ENCODE measurements around the gene NELFA. TPM values are rescaled to one million over a fixed set of nuclear protein-coding genes. Genes with fewer than 3 reads are reported as not detected.

The NELFA gene
- total and polyA plus RNA-seq, 2 of the 13 experiments (the other 11 are each of a cell fraction or from before 2014, with no cell fraction given), result 13.3 to 18.5 TPM

DNA sequence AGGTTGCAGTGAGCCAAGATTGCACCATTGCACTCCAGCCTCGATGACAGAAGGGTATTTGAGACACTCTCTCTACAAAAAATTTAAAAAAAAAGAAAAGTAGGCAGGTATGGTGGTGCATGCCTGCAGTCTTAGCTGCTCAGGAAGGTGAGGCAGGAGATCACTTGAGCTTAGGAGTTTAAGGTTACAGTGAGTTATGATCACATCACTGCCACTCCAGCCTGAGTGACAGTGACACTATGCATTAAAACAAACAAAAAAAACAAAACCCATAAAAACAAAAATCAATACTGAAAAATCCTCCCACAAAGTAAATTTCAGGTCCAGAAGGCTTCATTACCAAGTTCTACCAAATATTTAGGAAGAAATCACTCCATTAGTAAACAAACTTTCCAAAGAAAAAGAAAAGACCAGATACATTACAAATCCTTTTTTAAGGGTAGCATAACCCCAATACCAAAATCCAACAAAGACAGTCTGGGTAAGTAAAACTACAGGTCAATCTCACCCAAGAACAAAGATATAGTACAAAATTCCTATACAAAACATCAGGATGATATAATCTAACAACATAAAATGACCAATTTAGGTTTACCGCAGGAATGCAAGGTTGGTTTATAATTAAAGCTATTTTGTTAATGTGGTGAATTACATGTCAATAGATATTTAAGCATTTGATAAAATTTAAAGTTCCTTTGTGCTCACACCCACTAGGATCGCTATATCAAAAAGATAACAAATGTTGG lies 11.7 kb downstream of the NELFA start:
- Histone ChIP-seq H3K4me2 (ENCODE audit: low read depth, low read length) (no peak overlapping the region), H3K27ac (ENCODE audit: extremely low read length, insufficient read depth, low read length) (no peak overlapping the region), H3K4me3 (replicated peaks in 1 of 3; ENCODE audit: insufficient read depth in 1 of 3, low read depth in 2 of 3, low read length in 3 of 3) (no peak overlapping the region), H3K4me1 (ENCODE audit: insufficient read depth, low read length) (peaks cover 12% of the 10 kb centered on the region), H3K79me2 (ENCODE audit: insufficient read depth, low read length) (peaks cover 75% of the 10 kb centered on the region), H3K9ac (ENCODE audit: insufficient read depth, low read depth, low read length) (no peak overlapping the region), H3K36me3 (replicated peaks in 1 of 2; ENCODE audit: control insufficient read depth in 1 of 2, insufficient read depth in 2 of 2, low read length in 2 of 2) (peaks cover 0 to 5% of the 10 kb centered on the region in 2 experiments; a peak in 2 of 5 replicates), H3K9me3 (ENCODE audit: low read length) (no peaks in the 10 kb centered on the region; the same call in 1 of the 2 replicates), H2AFZ (ENCODE audit: low read length) (no peak overlapping the region), H4K20me1 (ENCODE audit: insufficient read depth, low read length) (peaks cover 22% of the 10 kb centered on the region), H3K27me3 (ENCODE audit: control insufficient read depth in 1 of 2, insufficient read depth in 2 of 2, low read length in 2 of 2) (no peaks in the 10 kb centered on the region)
- ATAC-seq, result no peak
- ChIA-PET POLR2A (no interaction called here), CTCF (ENCODE audit: low intra/inter-chr PET ratio, low total read pairs) (no interaction called here)
- no peak for FAIRE-seq
- in situ Hi-C loops (cut with HindIII; ENCODE audit: extremely low pct_ligation_motif_present, low pct_unique_long_range_greater_than_20kb) (no loop called here), intact Hi-C loops (cut with micrococcal nuclease; ENCODE audit: unreplicated experiment) (no loop called here)
- 92% methylated on average over 3 of the region's 3 CpGs for WGBS (ENCODE audit: low lambda C conversion rate)
- BruUV-seq (replicated peaks), result no TSS peak
- no peak for DNase-seq (ENCODE audit: low spot score)
- no peak for TF ChIP-seq HDAC2 (CRISPR knock-in tag; IDR thresholded peaks at IDR 0.05)
- TF ChIP-seq UBTF (CRISPR knock-in tag; IDR thresholded peaks at IDR 0.05), result no peak
- no peak for TF ChIP-seq HNRNPLL (IDR thresholded peaks at IDR 0.05; ENCODE audit: low read depth, low read length, poor library complexity, severe bottlenecking)
- TF ChIP-seq ZNF800 (CRISPR knock-in tag; IDR thresholded peaks at IDR 0.05), result no peak
- TF ChIP-seq ZNF615 (CRISPR knock-in tag; IDR thresholded peaks at IDR 0.05; ENCODE audit: borderline replicate concordance), result no peak
- TF ChIP-seq ZNF431 (CRISPR knock-in tag; IDR thresholded peaks at IDR 0.05; ENCODE audit: borderline replicate concordance, low read depth), result no peak
- TF ChIP-seq, protein P1, sequence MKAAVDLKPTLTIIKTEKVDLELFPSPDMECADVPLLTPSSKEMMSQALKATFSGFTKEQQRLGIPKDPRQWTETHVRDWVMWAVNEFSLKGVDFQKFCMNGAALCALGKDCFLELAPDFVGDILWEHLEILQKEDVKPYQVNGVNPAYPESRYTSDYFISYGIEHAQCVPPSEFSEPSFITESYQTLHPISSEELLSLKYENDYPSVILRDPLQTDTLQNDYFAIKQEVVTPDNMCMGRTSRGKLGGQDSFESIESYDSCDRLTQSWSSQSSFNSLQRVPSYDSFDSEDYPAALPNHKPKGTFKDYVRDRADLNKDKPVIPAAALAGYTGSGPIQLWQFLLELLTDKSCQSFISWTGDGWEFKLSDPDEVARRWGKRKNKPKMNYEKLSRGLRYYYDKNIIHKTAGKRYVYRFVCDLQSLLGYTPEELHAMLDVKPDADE (CRISPR knock-in tag; IDR thresholded peaks at IDR 0.05), result no peak
- TF ChIP-seq GZF1 (CRISPR knock-in tag; IDR thresholded peaks at IDR 0.05), result no peak
- TF ChIP-seq, protein P2, sequence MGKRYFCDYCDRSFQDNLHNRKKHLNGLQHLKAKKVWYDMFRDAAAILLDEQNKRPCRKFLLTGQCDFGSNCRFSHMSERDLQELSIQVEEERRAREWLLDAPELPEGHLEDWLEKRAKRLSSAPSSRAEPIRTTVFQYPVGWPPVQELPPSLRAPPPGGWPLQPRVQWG (CRISPR knock-in tag; IDR thresholded peaks at IDR 0.05; ENCODE audit: borderline replicate concordance, low read depth), result no peak
- TF ChIP-seq ZGPAT (CRISPR knock-in tag; IDR thresholded peaks at IDR 0.05), result no peak
- TF ChIP-seq, protein P3, sequence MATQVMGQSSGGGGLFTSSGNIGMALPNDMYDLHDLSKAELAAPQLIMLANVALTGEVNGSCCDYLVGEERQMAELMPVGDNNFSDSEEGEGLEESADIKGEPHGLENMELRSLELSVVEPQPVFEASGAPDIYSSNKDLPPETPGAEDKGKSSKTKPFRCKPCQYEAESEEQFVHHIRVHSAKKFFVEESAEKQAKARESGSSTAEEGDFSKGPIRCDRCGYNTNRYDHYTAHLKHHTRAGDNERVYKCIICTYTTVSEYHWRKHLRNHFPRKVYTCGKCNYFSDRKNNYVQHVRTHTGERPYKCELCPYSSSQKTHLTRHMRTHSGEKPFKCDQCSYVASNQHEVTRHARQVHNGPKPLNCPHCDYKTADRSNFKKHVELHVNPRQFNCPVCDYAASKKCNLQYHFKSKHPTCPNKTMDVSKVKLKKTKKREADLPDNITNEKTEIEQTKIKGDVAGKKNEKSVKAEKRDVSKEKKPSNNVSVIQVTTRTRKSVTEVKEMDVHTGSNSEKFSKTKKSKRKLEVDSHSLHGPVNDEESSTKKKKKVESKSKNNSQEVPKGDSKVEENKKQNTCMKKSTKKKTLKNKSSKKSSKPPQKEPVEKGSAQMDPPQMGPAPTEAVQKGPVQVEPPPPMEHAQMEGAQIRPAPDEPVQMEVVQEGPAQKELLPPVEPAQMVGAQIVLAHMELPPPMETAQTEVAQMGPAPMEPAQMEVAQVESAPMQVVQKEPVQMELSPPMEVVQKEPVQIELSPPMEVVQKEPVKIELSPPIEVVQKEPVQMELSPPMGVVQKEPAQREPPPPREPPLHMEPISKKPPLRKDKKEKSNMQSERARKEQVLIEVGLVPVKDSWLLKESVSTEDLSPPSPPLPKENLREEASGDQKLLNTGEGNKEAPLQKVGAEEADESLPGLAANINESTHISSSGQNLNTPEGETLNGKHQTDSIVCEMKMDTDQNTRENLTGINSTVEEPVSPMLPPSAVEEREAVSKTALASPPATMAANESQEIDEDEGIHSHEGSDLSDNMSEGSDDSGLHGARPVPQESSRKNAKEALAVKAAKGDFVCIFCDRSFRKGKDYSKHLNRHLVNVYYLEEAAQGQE (IDR thresholded peaks at IDR 0.05; ENCODE audit: borderline replicate concordance in 1 of 2, low read depth in 1 of 2, low read length in 2 of 2), result no peak
